ENCODE measurements around the gene TDRD12. TPM values are rescaled to one million over a fixed set of nuclear protein-coding genes. Genes with fewer than 3 reads are reported as not detected.
"Not testable (repeated sequence)": the region's sequence is repeated elsewhere in the genome, so short reads cannot be mapped to it uniquely, and the experiment has no call there.

The TDRD12 gene
- total and polyA plus RNA-seq, 7 donors: 0.06 to 1.5 (median 0.28) TPM; not detected in 4

- intact Hi-C loops (cut with DNase I): no loop called here
- H3K27ac ChIP-seq: no peak overlapping the region
- WGBS, 2 donors: 87 to 90% methylated on average over 5 of the region's 5 CpGs
Observed at GRCh38 chr19:32831611-32832010, 112.0 kb downstream of the TDRD12 start.

GRCh38 chr19:32832094-32832493 is 112.5 kb downstream of the TDRD12 start:
- H3K4me3 ChIP-seq; H3K9me3 ChIP-seq; H3K27ac ChIP-seq; H3K36me3 ChIP-seq; H3K4me1 ChIP-seq; H3K27me3 ChIP-seq; intact Hi-C loops (cut with DNase I); DNase-seq: not testable (repeated sequence)
- 91 to 95% methylated on average over 12 of the region's 12 CpGs for WGBS, 2 donors

More at GRCh38 chr19:32831611-32832010, 112.0 kb downstream of the TDRD12 start:
- TF ChIP-seq CTCF (IDR thresholded peaks at IDR 0.05): no peak
- TF ChIP-seq POLR2AphosphoS5 (IDR thresholded peaks at IDR 0.05): no peak
- no peak for TF ChIP-seq EP300 (IDR thresholded peaks at IDR 0.05)
- no peak for TF ChIP-seq POLR2A (IDR thresholded peaks at IDR 0.05)
- DNase-seq: no peak
- H3K27me3 ChIP-seq: no peaks in the 10 kb centered on the region
- no peaks in the 10 kb centered on the region for H3K9me3 ChIP-seq
- H3K4me1 ChIP-seq: no peaks in the 10 kb centered on the region
- H3K36me3 ChIP-seq: no peaks in the 10 kb centered on the region
- H3K4me3 ChIP-seq: no peak overlapping the region

GRCh38 chr19:32832825-32833224 is 113.3 kb downstream of the TDRD12 start:
- H3K4me3 ChIP-seq; H3K27ac ChIP-seq; H3K4me1 ChIP-seq; intact Hi-C loops (cut with DNase I); H3K27me3 ChIP-seq; H3K36me3 ChIP-seq; DNase-seq; H3K9me3 ChIP-seq: not testable (repeated sequence)
- 61 to 81% methylated on average over 7 of the region's 7 CpGs for WGBS, 2 donors

- intact Hi-C loops (cut with DNase I); H3K27me3 ChIP-seq; DNase-seq; H3K4me3 ChIP-seq; H3K27ac ChIP-seq; H3K4me1 ChIP-seq; H3K9me3 ChIP-seq; H3K36me3 ChIP-seq: not testable (repeated sequence)
- WGBS, 2 donors: 90 to 92% methylated on average over 7 of the region's 7 CpGs
Observed at GRCh38 chr19:32833388-32833787, 113.8 kb downstream of the TDRD12 start.

- Histone ChIP-seq H3K4me3 (no peak overlapping the region), H3K9me3 (peaks cover 2 to 6% (median 4%) of the 10 kb centered on the region in 4 donors), H3K36me3 (peaks cover 0 to 9% (median 0%) of the 10 kb centered on the region in 4 donors), H3K27ac (no peak overlapping the region), H3K4me1 (no peaks in the 10 kb centered on the region), H3K27me3 (no peaks in the 10 kb centered on the region)
- 71 to 73% methylated on average over 7 of the region's 7 CpGs for WGBS, 2 donors
- intact Hi-C loops (cut with DNase I): no loop called here
- DNase-seq: no peak
- no peak for TF ChIP-seq CTCF (IDR thresholded peaks at IDR 0.05)
- TF ChIP-seq EP300 (IDR thresholded peaks at IDR 0.05): no peak
- TF ChIP-seq POLR2AphosphoS5 (IDR thresholded peaks at IDR 0.05): no peak
- no peak for TF ChIP-seq POLR2A (IDR thresholded peaks at IDR 0.05)
Observed at GRCh38 chr19:32837531-32837930, 118.0 kb downstream of the TDRD12 start.

- H3K27ac ChIP-seq: no peak overlapping the region
- H3K4me1 ChIP-seq: no peaks in the 10 kb centered on the region
- DNase-seq: no peak
- no peaks in the 10 kb centered on the region for H3K27me3 ChIP-seq
- intact Hi-C loops (cut with DNase I): no loop called here
- WGBS, 2 donors: 73 to 76% methylated on average over 8 of the region's 8 CpGs
- H3K4me3 ChIP-seq: no peak overlapping the region
- TF ChIP-seq CTCF (IDR thresholded peaks at IDR 0.05) (no peak), POLR2A (IDR thresholded peaks at IDR 0.05) (no peak), POLR2AphosphoS5 (IDR thresholded peaks at IDR 0.05) (no peak)
- H3K9me3 ChIP-seq: peaks cover 2 to 6% (median 4%) of the 10 kb centered on the region in 4 donors
- peaks cover 0 to 9% (median 0%) of the 10 kb centered on the region in 4 donors for H3K36me3 ChIP-seq
Observed at GRCh38 chr19:32842061-32842460, 122.5 kb downstream of the TDRD12 start.

All from sigmoid colon (tissue), 7 donors.